GM19328 (cell line): ENCODE data around the gene FIZ1.
A peak's percentile ranks its signal among the peaks of the same experiment; 100 is the strongest.

Source experiments
- ATAC-seq: cut with Tn5 transposase; IDR thresholded peaks from one replicate; pipeline ENCODE4 v1.9.1; 2021; ENCODE audit warnings: mild to moderate bottlenecking, moderate library complexity; ENCODE audit not compliant: unreplicated experiment

The FIZ1 gene

GRCh38 chr19:55613930-55614710 is 14.8 kb upstream of the FIZ1 start:
- ATAC-seq: no peak

- no peak for ATAC-seq
Measured at GRCh38 chr19:55613396-55613795, 14.1 kb upstream of the FIZ1 start.

GRCh38 chr19:55611983-55612645 is 12.8 kb upstream of the FIZ1 start:
- ATAC-seq: no peak

- ATAC-seq: no peak
Measured at GRCh38 chr19:55611300-55611982, 12.1 kb upstream of the FIZ1 start.

GRCh38 chr19:55609326-55609725 is 10.0 kb upstream of the FIZ1 start:
- ATAC-seq: no peak

- ATAC-seq: no peak
Measured at GRCh38 chr19:55606817-55607216, 7.5 kb upstream of the FIZ1 start.

- ATAC-seq: no peak
Measured at GRCh38 chr19:55606471-55606787, 7.1 kb upstream of the FIZ1 start.

- peak; percentile 16 for ATAC-seq
Measured at GRCh38 chr19:55605637-55606470, 6.5 kb upstream of the FIZ1 start, which contains the start of gene ZNF865. Gene ZNF865, plus strand, starts transcription at chr19:55605647. Its CDS starts 7,972 bp downstream, at chr19:55613619.

GRCh38 chr19:55605207-55605636 is 5.9 kb upstream of the FIZ1 start:
- ATAC-seq: peak; percentile 68

GRCh38 chr19:55603581-55604292 is 4.4 kb upstream of the FIZ1 start:
- no peak for ATAC-seq

- ATAC-seq: no peak
Measured at GRCh38 chr19:55603115-55603514, 3.8 kb upstream of the FIZ1 start.

GRCh38 chr19:55602104-55603001 is 3.0 kb upstream of the FIZ1 start:
- ATAC-seq: no peak

GRCh38 chr19:55601084-55601483 is 1.8 kb upstream of the FIZ1 start:
- no peak for ATAC-seq

- no peak for ATAC-seq
Measured at GRCh38 chr19:55600662-55601028, 1.3 kb upstream of the FIZ1 start.

- ATAC-seq: peak; percentile 37
Measured at GRCh38 chr19:55599842-55600661, 735 bp upstream of the FIZ1 start, which contains the start of gene ZNF524. Gene ZNF524, plus strand, starts transcription at chr19:55600288. Its CDS starts 1,825 bp downstream, at chr19:55602113.

- ATAC-seq: peak; percentile 51
Measured at GRCh38 chr19:55598719-55599467, 424 bp downstream of the FIZ1 start.

GRCh38 chr19:55598034-55598433 is 1.3 kb downstream of the FIZ1 start:
- no peak for ATAC-seq

- ATAC-seq: no peak
Measured at GRCh38 chr19:55597501-55597921, 1.8 kb downstream of the FIZ1 start.
